Endothelial cell of umbilical vein (primary cell): ENCODE data around the gene LIM2.

Experiments used
- EZH2 ChIP-seq: IDR thresholded peaks from 2 replicates; pipeline ENCODE4 v1.6.1; 2012; ENCODE audit warnings: borderline replicate concordance, low read depth, mild to moderate bottlenecking, moderate library complexity, low read length, inconsistent platforms; ENCODE audit not compliant: severe bottlenecking
- FOS ChIP-seq: IDR thresholded peaks from 2 replicates; pipeline ENCODE4 v1.6.1; 2011; ENCODE audit warnings: mild to moderate bottlenecking, low read length, moderate library complexity, borderline replicate concordance; ENCODE audit not compliant: insufficient read depth
- JUN ChIP-seq: IDR thresholded peaks from 2 replicates; pipeline ENCODE4 v1.6.1; 2011; ENCODE audit warnings: borderline replicate concordance, low read depth; ENCODE audit not compliant: insufficient read length, insufficient read depth
- POLR2A ChIP-seq: IDR thresholded peaks from 2 replicates; pipeline ENCODE4 v1.6.1; 2012; ENCODE audit warnings: low read depth, mild to moderate bottlenecking, control low read depth, low read length
- POLR2AphosphoS5 ChIP-seq: IDR thresholded peaks from 2 replicates; pipeline ENCODE4 v1.6.1; 2012; ENCODE audit warnings: low read depth, mild to moderate bottlenecking, control low read depth, low read length, moderate library complexity; ENCODE audit not compliant: insufficient read depth
- TF ChIP-seq, protein P1 (sequence below): IDR thresholded peaks from 2 replicates; pipeline ENCODE4 v1.6.1; 2011; ENCODE audit not compliant: insufficient read depth, insufficient read length
- TF ChIP-seq, protein P2 (sequence below), 2 donors: IDR thresholded peaks; 1 replicate in 1 of 2; 2 replicates in 1 of 2; pipeline ENCODE4 v1.5.1; 2011; ENCODE audit warnings: low read length in 2 of 2, mild to moderate bottlenecking in 2 of 2, moderate library complexity in 2 of 2, control low read depth in 1 of 2, inconsistent platforms in 1 of 2, low read depth in 1 of 2; ENCODE audit not compliant: insufficient read depth in 1 of 2; ENCODE audit errors: extremely low read depth in 1 of 2

DNA sequence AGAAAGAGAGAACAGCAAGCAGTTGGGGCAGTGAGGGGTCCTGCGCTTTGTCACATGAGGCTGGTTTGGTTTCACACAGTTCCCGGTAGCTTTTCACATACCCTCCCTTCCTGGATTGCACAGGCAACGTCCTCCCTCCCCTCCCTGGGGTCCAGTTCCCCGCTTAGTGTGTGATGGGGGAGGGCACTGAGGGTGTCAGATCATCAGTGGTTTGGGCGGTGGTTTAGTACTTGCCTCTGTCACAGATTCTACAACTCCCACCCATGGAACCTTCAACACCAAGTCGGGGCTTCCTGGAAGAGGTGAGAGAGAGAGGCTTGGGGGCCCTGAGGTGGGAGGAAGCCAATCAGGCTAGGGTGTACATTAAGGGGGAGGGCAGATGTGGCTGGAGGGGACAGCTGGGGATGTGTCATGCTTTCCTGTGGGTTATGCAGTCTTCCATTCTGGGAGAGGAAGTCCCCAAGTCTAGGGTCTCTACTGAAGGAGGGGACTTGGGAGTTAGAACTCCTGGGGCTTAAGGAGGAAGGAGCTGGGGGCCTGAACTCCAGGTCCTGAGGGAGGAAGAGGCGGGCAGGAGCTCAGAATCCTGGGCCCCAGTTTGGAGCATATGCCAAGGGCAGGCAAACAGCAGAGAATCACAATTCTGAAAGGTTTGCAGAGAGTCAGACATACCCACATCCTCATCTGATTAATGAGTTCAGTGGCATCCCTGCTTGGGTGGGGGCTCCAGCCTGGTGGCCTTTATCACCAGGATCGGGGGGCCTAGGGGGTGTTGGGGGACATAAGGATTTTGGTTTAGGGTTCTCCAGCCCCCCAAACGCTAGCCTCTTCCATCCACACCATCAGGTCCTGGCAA lies 14.9 kb downstream of the LIM2 start, which contains the start of gene NKG7:
- TF ChIP-seq FOS (no peak), POLR2AphosphoS5 (no peak), EZH2 (no peak), POLR2A (no peak), JUN (no peak)
- TF ChIP-seq, protein P1, sequence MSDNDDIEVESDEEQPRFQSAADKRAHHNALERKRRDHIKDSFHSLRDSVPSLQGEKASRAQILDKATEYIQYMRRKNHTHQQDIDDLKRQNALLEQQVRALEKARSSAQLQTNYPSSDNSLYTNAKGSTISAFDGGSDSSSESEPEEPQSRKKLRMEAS = no peak
- TF ChIP-seq, protein P2, sequence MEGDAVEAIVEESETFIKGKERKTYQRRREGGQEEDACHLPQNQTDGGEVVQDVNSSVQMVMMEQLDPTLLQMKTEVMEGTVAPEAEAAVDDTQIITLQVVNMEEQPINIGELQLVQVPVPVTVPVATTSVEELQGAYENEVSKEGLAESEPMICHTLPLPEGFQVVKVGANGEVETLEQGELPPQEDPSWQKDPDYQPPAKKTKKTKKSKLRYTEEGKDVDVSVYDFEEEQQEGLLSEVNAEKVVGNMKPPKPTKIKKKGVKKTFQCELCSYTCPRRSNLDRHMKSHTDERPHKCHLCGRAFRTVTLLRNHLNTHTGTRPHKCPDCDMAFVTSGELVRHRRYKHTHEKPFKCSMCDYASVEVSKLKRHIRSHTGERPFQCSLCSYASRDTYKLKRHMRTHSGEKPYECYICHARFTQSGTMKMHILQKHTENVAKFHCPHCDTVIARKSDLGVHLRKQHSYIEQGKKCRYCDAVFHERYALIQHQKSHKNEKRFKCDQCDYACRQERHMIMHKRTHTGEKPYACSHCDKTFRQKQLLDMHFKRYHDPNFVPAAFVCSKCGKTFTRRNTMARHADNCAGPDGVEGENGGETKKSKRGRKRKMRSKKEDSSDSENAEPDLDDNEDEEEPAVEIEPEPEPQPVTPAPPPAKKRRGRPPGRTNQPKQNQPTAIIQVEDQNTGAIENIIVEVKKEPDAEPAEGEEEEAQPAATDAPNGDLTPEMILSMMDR (IDR thresholded peaks at IDR 0.05; ENCODE audit: extremely low read depth in 1 of 2, insufficient read depth in 1 of 2, low read depth in 1 of 2, low read length in 2 of 2) = no peak
